GM20431 (cell line): ENCODE results near the gene FGF10.

Experiments
- in situ Hi-C: fragments of 300-500 bp; cut with MseI, MboI; formaldehyde crosslinking; loops from one replicate; pipeline ENCODE4 v1.15.0; 2020; ENCODE audit warnings: low sequenced_read_pairs; ENCODE audit not compliant: unreplicated experiment

Gene FGF10

GRCh38 chr5:44360919-44361318 lies 28.3 kb downstream of the FGF10 start:
- in situ Hi-C loops: no loop called here

GRCh38 chr5:44358421-44358820 lies 30.8 kb downstream of the FGF10 start:
- in situ Hi-C loops: no loop called here

- in situ Hi-C loops: no loop called here
Observed at GRCh38 chr5:44356231-44356630, 33.0 kb downstream of the FGF10 start.

GRCh38 chr5:44345871-44346270 lies 43.3 kb downstream of the FGF10 start:
- in situ Hi-C loops: loop anchor here (25.0 kb wide), 1 partner anchor 609 kb away; no protein-coding TSS in a partner anchor

- in situ Hi-C loops: loop anchor here (25.0 kb wide), 1 partner anchor 599 kb away; no protein-coding TSS in a partner anchor
Observed at GRCh38 chr5:44336708-44337107, 52.5 kb downstream of the FGF10 start.

GRCh38 chr5:44334622-44335021 lies 54.6 kb downstream of the FGF10 start:
- in situ Hi-C loops: loop anchor here (25.0 kb wide), 1 partner anchor 597 kb away; no protein-coding TSS in a partner anchor

GRCh38 chr5:44332285-44332971 lies 56.8 kb downstream of the FGF10 start:
- in situ Hi-C loops: loop anchor here (25.0 kb wide), 1 partner anchor 595 kb away; no protein-coding TSS in a partner anchor

- in situ Hi-C loops: loop anchor here (25.0 kb wide), 1 partner anchor 594 kb away; no protein-coding TSS in a partner anchor
Observed at GRCh38 chr5:44331471-44332050, 57.7 kb downstream of the FGF10 start.

- in situ Hi-C loops: loop anchor here (25.0 kb wide), 1 partner anchor 592 kb away; no protein-coding TSS in a partner anchor
Observed at GRCh38 chr5:44329716-44330115, 59.5 kb downstream of the FGF10 start.

- in situ Hi-C loops: no loop called here
Observed at GRCh38 chr5:44321144-44321725, 68.0 kb downstream of the FGF10 start.

- in situ Hi-C loops: no loop called here
Observed at GRCh38 chr5:44320188-44320587, 69.0 kb downstream of the FGF10 start.

- in situ Hi-C loops: no loop called here
Observed at GRCh38 chr5:44318883-44319282, 70.3 kb downstream of the FGF10 start.

- in situ Hi-C loops: no loop called here
Observed at GRCh38 chr5:44312374-44312773, 76.8 kb downstream of the FGF10 start.

- in situ Hi-C loops: no loop called here
Observed at GRCh38 chr5:44300551-44300950, 88.7 kb downstream of the FGF10 start.

- in situ Hi-C loops: no loop called here
Observed at GRCh38 chr5:44299394-44299793, 89.8 kb downstream of the FGF10 start.

GRCh38 chr5:44294516-44294915 lies 94.7 kb downstream of the FGF10 start:
- in situ Hi-C loops: no loop called here

GRCh38 chr5:44292736-44293135 lies 96.5 kb downstream of the FGF10 start:
- in situ Hi-C loops: no loop called here

GRCh38 chr5:44278469-44278868 lies 110.8 kb downstream of the FGF10 start:
- in situ Hi-C loops: no loop called here

- in situ Hi-C loops: no loop called here
Observed at GRCh38 chr5:44275908-44276307, 113.3 kb downstream of the FGF10 start.

GRCh38 chr5:44275329-44275728 lies 113.9 kb downstream of the FGF10 start:
- in situ Hi-C loops: no loop called here

- in situ Hi-C loops: no loop called here
Observed at GRCh38 chr5:44267909-44268308, 121.3 kb downstream of the FGF10 start.
